SU-DHL-6 (cell line): ENCODE data around the gene PIGX.

Experiments
- CTCF ChIP-seq: fragments of 200-600 bp; sonication (generic); IDR thresholded peaks from one replicate; pipeline ENCODE4 v1.5.1; 2017; ENCODE audit warnings: antibody characterized with exemption, mild to moderate bottlenecking, low read length, moderate library complexity; ENCODE audit not compliant: insufficient read depth, poor library complexity, severe bottlenecking
- EZH2phosphoT487 ChIP-seq: fragments of 200-600 bp; sonication (generic), shearing (Covaris generic); conservative IDR thresholded peaks from 2 replicates; pipeline ENCODE4 v1.6.1; 2018; ENCODE audit warnings: mild to moderate bottlenecking, antibody characterized with exemption, low read length, moderate library complexity, mixed read lengths

- TF ChIP-seq CTCF (no peak), EZH2phosphoT487 (no peak)
Measured at GRCh38 chr3:196711838-196712513, at the start of gene PIGX, which contains the start of gene CEP19.
